AG04449 (cell line): ENCODE data around the gene SLC6A15.
A peak's percentile ranks its signal among the peaks of the same experiment; 100 is the strongest.

Experiments
- CTCF ChIA-PET: fragments of 350-600 bp; formaldehyde crosslinking; extraction: SDS; loops from one replicate; lab custom pipeline; 2021; ENCODE audit warnings: antibody characterized with exemption; lab: Yijun Ruan, JAX
- POLR2A ChIA-PET: fragments of 400-600, 350-600 bp; formaldehyde crosslinking; extraction: SDS; loops from one replicate; lab custom pipeline; 2020; ENCODE audit warnings: antibody characterized with exemption, inconsistent platforms; lab: Yijun Ruan, JAX
- DNase-seq: peaks from one replicate; pipeline ENCODE4 v3.0.0-alpha.2; 2010; ENCODE audit warnings: low read depth, low spot score
- H3K4me3 ChIP-seq: 2 replicates; pipeline ENCODE4 v1.5.1; 2011; ENCODE audit warnings: low read depth, mild to moderate bottlenecking, control low read depth, low read length
- CTCF ChIP-seq: IDR thresholded peaks from one replicate; pipeline ENCODE4 v1.5.1; 2011; ENCODE audit warnings: mild to moderate bottlenecking, moderate library complexity, low read length, control low read depth, inconsistent platforms; ENCODE audit not compliant: insufficient read depth; ENCODE audit errors: missing control alignments

Gene SLC6A15

GRCh38 chr12:84842406-84843013 lies 70.1 kb downstream of the SLC6A15 start:
- peak; percentile 64 for TF ChIP-seq CTCF
- no peak overlapping the region for H3K4me3 ChIP-seq
- peak; percentile 9 for DNase-seq
- CTCF ChIA-PET = interaction anchor here (0.5 to 2.5 kb wide), 10 partner anchors 9 to 339 kb away, joined by 3 to 8 read pairs (median 4); no protein-coding TSS in a partner anchor
- POLR2A ChIA-PET = no interaction called here

GRCh38 chr12:84841591-84841990 lies 71.0 kb downstream of the SLC6A15 start:
- TF ChIP-seq CTCF = no peak
- H3K4me3 ChIP-seq = no peak overlapping the region
- DNase-seq = no peak
- ChIA-PET CTCF (interaction anchor here (0.9 to 2.3 kb wide), 3 partner anchors 223 to 315 kb away, joined by 3 to 7 read pairs (median 3); no protein-coding TSS in a partner anchor), POLR2A (no interaction called here)

GRCh38 chr12:84840356-84840755 lies 72.2 kb downstream of the SLC6A15 start:
- CTCF ChIA-PET = no interaction called here

GRCh38 chr12:84826925-84827324 lies 85.7 kb downstream of the SLC6A15 start:
- ChIA-PET POLR2A (no interaction called here), CTCF (interaction anchor here (1.3 kb wide), 2 partner anchors 15 to 48 kb away, joined by 3 to 4 read pairs; no protein-coding TSS in a partner anchor)
- no peak for DNase-seq
- H3K4me3 ChIP-seq = no peak overlapping the region
- no peak for TF ChIP-seq CTCF

More at GRCh38 chr12:84840356-84840755, 72.2 kb downstream of the SLC6A15 start:
- POLR2A ChIA-PET = no interaction called here
- H3K4me3 ChIP-seq = no peak overlapping the region
- DNase-seq = no peak
- no peak for TF ChIP-seq CTCF

GRCh38 chr12:84825149-84825548 lies 87.5 kb downstream of the SLC6A15 start:
- H3K4me3 ChIP-seq = no peak overlapping the region

GRCh38 chr12:84822525-84822924 lies 90.1 kb downstream of the SLC6A15 start:
- no peak for TF ChIP-seq CTCF
- CTCF ChIA-PET = no interaction called here
- POLR2A ChIA-PET = no interaction called here
- no peak overlapping the region for H3K4me3 ChIP-seq
- peak; percentile 67 for DNase-seq

More at GRCh38 chr12:84825149-84825548, 87.5 kb downstream of the SLC6A15 start:
- no peak for DNase-seq
- ChIA-PET POLR2A (no interaction called here), CTCF (interaction anchor here (1.0 to 1.1 kb wide), 2 partner anchors 10 to 17 kb away, joined by 3 to 4 read pairs; no protein-coding TSS in a partner anchor)
- no peak for TF ChIP-seq CTCF
